ENCODE results near the gene ERGIC3. TPM values are rescaled to one million over a fixed set of nuclear protein-coding genes. Genes with fewer than 3 reads are reported as not detected.
"Not testable (repeated sequence)": the region's sequence is repeated elsewhere in the genome, so short reads cannot be mapped to it uniquely, and the experiment has no call there.

Gene ERGIC3
- total RNA-seq, 1 donor from 2014 or later = 233 TPM

GRCh38 chr20:35546127-35546526 lies 4.2 kb downstream of the ERGIC3 start:
- Mint-ChIP-seq H3K27me3 (ENCODE audit: unreplicated experiment) (peaks cover 13% of the 10 kb centered on the region), H3K9me3 (ENCODE audit: unreplicated experiment) (peaks cover 9% of the 10 kb centered on the region), H3K27ac (ENCODE audit: unreplicated experiment) (no peak overlapping the region), H3K4me3 (ENCODE audit: unreplicated experiment) (no peak overlapping the region), H3K36me3 (ENCODE audit: unreplicated experiment) (peaks cover 7% of the 10 kb centered on the region), H3K4me1 (ENCODE audit: low read depth, unreplicated experiment) (peaks cover 17% of the 10 kb centered on the region)
- no peak for DNase-seq
- no peak for TF ChIP-seq CTCF (IDR thresholded peaks at IDR 0.05; ENCODE audit: partially characterized antibody, unreplicated experiment)

- no peak for TF ChIP-seq CTCF (IDR thresholded peaks at IDR 0.05; ENCODE audit: partially characterized antibody, unreplicated experiment)
- peak overlapping the region; percentile 71 for H3K4me3 Mint-ChIP-seq (ENCODE audit: unreplicated experiment)
- peaks cover 7% of the 10 kb centered on the region for H3K36me3 Mint-ChIP-seq (ENCODE audit: unreplicated experiment)
- H3K27me3 Mint-ChIP-seq (ENCODE audit: unreplicated experiment) = peaks cover 10% of the 10 kb centered on the region
- no peak overlapping the region for H3K27ac Mint-ChIP-seq (ENCODE audit: unreplicated experiment)
- peaks cover 15% of the 10 kb centered on the region for H3K4me1 Mint-ChIP-seq (ENCODE audit: low read depth, unreplicated experiment)
- peaks cover 9% of the 10 kb centered on the region for H3K9me3 Mint-ChIP-seq (ENCODE audit: unreplicated experiment)
- peak; percentile 88 for DNase-seq
Measured at GRCh38 chr20:35547329-35547728, 5.5 kb downstream of the ERGIC3 start.

- Mint-ChIP-seq H3K27ac (ENCODE audit: unreplicated experiment) (no peak overlapping the region), H3K9me3 (ENCODE audit: unreplicated experiment) (peaks cover 9% of the 10 kb centered on the region), H3K27me3 (ENCODE audit: unreplicated experiment) (peaks cover 13% of the 10 kb centered on the region), H3K4me1 (ENCODE audit: low read depth, unreplicated experiment) (peaks cover 17% of the 10 kb centered on the region), H3K36me3 (ENCODE audit: unreplicated experiment) (peaks cover 6% of the 10 kb centered on the region), H3K4me3 (ENCODE audit: unreplicated experiment) (no peak overlapping the region)
- TF ChIP-seq CTCF (IDR thresholded peaks at IDR 0.05; ENCODE audit: partially characterized antibody, unreplicated experiment) = no peak
- DNase-seq = no peak
Measured at GRCh38 chr20:35551503-35551902, 9.6 kb downstream of the ERGIC3 start.

GRCh38 chr20:35552914-35553313 lies 11.0 kb downstream of the ERGIC3 start:
- Mint-ChIP-seq H3K36me3 (ENCODE audit: unreplicated experiment) (peaks cover 6% of the 10 kb centered on the region), H3K27ac (ENCODE audit: unreplicated experiment) (no peak overlapping the region), H3K27me3 (ENCODE audit: unreplicated experiment) (peaks cover 9% of the 10 kb centered on the region), H3K4me3 (ENCODE audit: unreplicated experiment) (no peak overlapping the region), H3K9me3 (ENCODE audit: unreplicated experiment) (peaks cover 5% of the 10 kb centered on the region), H3K4me1 (ENCODE audit: low read depth, unreplicated experiment) (peaks cover 10% of the 10 kb centered on the region)
- no peak for TF ChIP-seq CTCF (IDR thresholded peaks at IDR 0.05; ENCODE audit: partially characterized antibody, unreplicated experiment)
- no peak for DNase-seq

GRCh38 chr20:35555461-35555860 lies 13.6 kb downstream of the ERGIC3 start:
- H3K9me3 Mint-ChIP-seq (ENCODE audit: unreplicated experiment); H3K4me3 Mint-ChIP-seq (ENCODE audit: unreplicated experiment); H3K4me1 Mint-ChIP-seq (ENCODE audit: low read depth, unreplicated experiment); DNase-seq; H3K27ac Mint-ChIP-seq (ENCODE audit: unreplicated experiment): not testable (repeated sequence)
- Mint-ChIP-seq H3K36me3 (ENCODE audit: unreplicated experiment) (peaks cover 11% of the 10 kb centered on the region), H3K27me3 (ENCODE audit: unreplicated experiment) (peaks cover 11% of the 10 kb centered on the region)
